ENCODE data around the gene AP2A1. TPM values are rescaled to one million over a fixed set of nuclear protein-coding genes. Genes with fewer than 3 reads are reported as not detected.
A peak's percentile ranks its signal among the peaks of the same experiment; 100 is the strongest.

AP2A1 gene
- total and polyA plus RNA-seq, 3 experiments from 2014 or later, result 10.1 to 87.7 (median 82.5) TPM

DNA sequence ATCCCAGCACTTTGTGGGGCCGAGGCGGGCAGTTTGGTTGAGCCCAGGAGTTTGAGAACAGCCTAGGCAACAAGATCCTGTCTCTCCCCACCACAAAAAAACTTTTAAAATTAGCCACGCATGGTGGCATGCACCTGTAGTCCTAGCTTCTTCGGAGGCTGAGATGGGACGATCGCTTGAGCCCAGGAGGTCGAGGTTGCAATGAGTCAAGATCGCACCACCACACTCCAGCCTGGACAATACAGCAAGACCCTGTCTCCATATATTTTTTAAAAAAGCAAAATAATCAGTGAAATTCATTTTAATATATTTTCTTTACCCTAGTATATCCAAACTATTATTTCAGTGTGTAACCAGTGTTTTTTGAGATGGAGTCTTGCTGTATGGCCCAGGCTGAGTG lies 8.2 kb downstream of the AP2A1 start:
- H3K36me3 ChIP-seq (ENCODE audit: insufficient read depth, low read length), result no peaks in the 10 kb centered on the region
- H3K27me3 Mint-ChIP-seq, result no peaks in the 10 kb centered on the region
- no peaks in the 10 kb centered on the region for H3K4me1 ChIP-seq (ENCODE audit: insufficient read depth, low read length)
- H3K36me3 Mint-ChIP-seq, result peaks cover 0 to 34% (median 0%) of the 10 kb centered on the region in 3 donors
- CTCF ChIA-PET, result no interaction called here
- no peaks in the 10 kb centered on the region for H3K9me3 Mint-ChIP-seq
- no peak overlapping the region for H3K27ac Mint-ChIP-seq
- H3K9me3 ChIP-seq (ENCODE audit: low read length), result no peaks in the 10 kb centered on the region
- H3K27ac ChIP-seq (ENCODE audit: low read depth, low read length), result no peak overlapping the region
- H3K4me3 ChIP-seq (ENCODE audit: low read length), result no peak overlapping the region
- no peaks in the 10 kb centered on the region for H3K27me3 ChIP-seq (ENCODE audit: insufficient read depth, low read length, poor library complexity, severe bottlenecking)
- no peak overlapping the region for H3K4me3 Mint-ChIP-seq
- no peak for DNase-seq
- POLR2A ChIA-PET, result no interaction called here
- H3K4me1 Mint-ChIP-seq, result peaks cover 29 to 38% (median 37%) of the 10 kb centered on the region in 3 donors

GRCh38 chr19:49775742-49776370 lies 9.1 kb downstream of the AP2A1 start:
- Histone ChIP-seq H3K4me1 (ENCODE audit: insufficient read depth, low read length) (no peaks in the 10 kb centered on the region), H3K4me3 (ENCODE audit: low read length) (no peak overlapping the region), H3K36me3 (ENCODE audit: insufficient read depth, low read length) (no peaks in the 10 kb centered on the region), H3K27ac (ENCODE audit: low read depth, low read length) (peak overlapping the region; percentile 38), H3K9me3 (ENCODE audit: low read length) (no peaks in the 10 kb centered on the region), H3K27me3 (ENCODE audit: insufficient read depth, low read length, poor library complexity, severe bottlenecking) (no peaks in the 10 kb centered on the region)
- H3K27me3 Mint-ChIP-seq, result no peaks in the 10 kb centered on the region
- ChIA-PET POLR2A (no interaction called here), CTCF (no interaction called here)
- no peaks in the 10 kb centered on the region for H3K9me3 Mint-ChIP-seq
- H3K4me3 Mint-ChIP-seq, result no peak overlapping the region
- H3K36me3 Mint-ChIP-seq, result peaks cover 0 to 37% (median 2%) of the 10 kb centered on the region in 3 donors
- no peak for DNase-seq
- H3K27ac Mint-ChIP-seq, result peak overlapping the region in 6 of 8 donors; percentile 28 to 90 (median 52)
- peaks cover 29 to 39% (median 34%) of the 10 kb centered on the region in 3 donors for H3K4me1 Mint-ChIP-seq

GRCh38 chr19:49776371-49776764 lies 9.6 kb downstream of the AP2A1 start:
- CTCF ChIA-PET, result no interaction called here
- POLR2A ChIA-PET, result no interaction called here

DNA sequence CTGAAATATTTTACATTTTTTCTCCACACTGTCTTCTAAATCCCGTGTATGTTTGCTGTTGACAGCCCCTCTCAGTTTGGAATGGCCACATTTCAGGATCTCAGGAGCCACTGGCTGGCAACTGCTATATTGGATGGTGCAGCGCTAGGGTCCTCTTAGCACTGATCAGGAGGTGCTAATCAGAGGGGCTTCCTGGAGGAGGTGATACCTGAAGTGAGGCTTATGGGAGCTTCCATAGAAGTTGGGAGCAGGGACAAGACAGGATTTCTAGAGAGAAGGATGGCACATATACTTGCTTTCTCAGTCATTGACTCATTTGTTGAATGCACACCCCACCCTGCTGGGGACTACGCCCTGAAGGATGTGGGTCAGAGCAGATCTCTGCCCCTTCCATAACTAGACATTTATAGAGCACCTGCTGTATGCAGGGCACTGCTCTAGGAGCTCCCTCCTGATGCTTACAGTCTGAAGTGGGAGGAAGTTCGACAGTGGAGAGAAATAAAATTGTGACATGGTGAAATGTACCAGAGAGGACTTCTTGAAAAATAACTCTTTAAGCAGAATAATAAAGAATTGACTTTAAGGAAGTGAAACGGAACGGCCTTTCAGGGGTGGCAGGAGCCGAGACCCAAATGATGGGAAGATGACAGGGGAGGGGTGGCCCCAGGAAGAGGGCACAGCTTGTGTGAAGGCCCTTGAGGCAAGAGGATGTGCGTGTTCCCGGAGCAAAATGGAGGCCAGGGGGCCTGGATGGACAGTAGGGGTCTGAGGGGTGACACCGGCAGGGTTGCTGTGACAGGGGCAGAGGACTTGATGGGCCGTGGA lies 13.1 kb downstream of the AP2A1 start:
- no peak for DNase-seq
- Mint-ChIP-seq H3K4me1 (peaks cover 19 to 29% (median 26%) of the 10 kb centered on the region in 3 donors), H3K27ac (peak overlapping the region in 6 of 8 donors; percentile 53 to 93 (median 70)), H3K27me3 (no peaks in the 10 kb centered on the region), H3K9me3 (no peaks in the 10 kb centered on the region), H3K36me3 (peaks cover 0 to 51% (median 9%) of the 10 kb centered on the region in 3 donors), H3K4me3 (no peak overlapping the region)
- Histone ChIP-seq H3K4me1 (ENCODE audit: insufficient read depth, low read length) (no peaks in the 10 kb centered on the region), H3K27me3 (ENCODE audit: insufficient read depth, low read length, poor library complexity, severe bottlenecking) (no peaks in the 10 kb centered on the region), H3K9me3 (ENCODE audit: low read length) (no peaks in the 10 kb centered on the region), H3K4me3 (ENCODE audit: low read length) (no peak overlapping the region), H3K36me3 (ENCODE audit: insufficient read depth, low read length) (peaks cover 18% of the 10 kb centered on the region), H3K27ac (ENCODE audit: low read depth, low read length) (no peak overlapping the region)
- ChIA-PET CTCF (no interaction called here), POLR2A (no interaction called here)

More at GRCh38 chr19:49776371-49776764, 9.6 kb downstream of the AP2A1 start:
- Histone ChIP-seq H3K27ac (ENCODE audit: low read depth, low read length) (peak overlapping the region; percentile 38), H3K27me3 (ENCODE audit: insufficient read depth, low read length, poor library complexity, severe bottlenecking) (no peaks in the 10 kb centered on the region), H3K4me1 (ENCODE audit: insufficient read depth, low read length) (no peaks in the 10 kb centered on the region), H3K9me3 (ENCODE audit: low read length) (no peaks in the 10 kb centered on the region), H3K36me3 (ENCODE audit: insufficient read depth, low read length) (no peaks in the 10 kb centered on the region), H3K4me3 (ENCODE audit: low read length) (no peak overlapping the region)
- Mint-ChIP-seq H3K27ac (peak overlapping the region in 4 of 8 donors; percentile 28 to 90 (median 60)), H3K27me3 (no peaks in the 10 kb centered on the region), H3K36me3 (peaks cover 0 to 42% (median 2%) of the 10 kb centered on the region in 3 donors), H3K9me3 (no peaks in the 10 kb centered on the region), H3K4me1 (peaks cover 29 to 43% (median 38%) of the 10 kb centered on the region in 3 donors), H3K4me3 (peak overlapping the region in 1 of 7 donors; percentile 32)
- no peak for DNase-seq

GRCh38 chr19:49780861-49781260 lies 14.1 kb downstream of the AP2A1 start:
- Histone ChIP-seq H3K9me3 (ENCODE audit: low read length) (no peaks in the 10 kb centered on the region), H3K27ac (ENCODE audit: low read depth, low read length) (no peak overlapping the region)
- no peak overlapping the region for H3K4me3 Mint-ChIP-seq

DNA sequence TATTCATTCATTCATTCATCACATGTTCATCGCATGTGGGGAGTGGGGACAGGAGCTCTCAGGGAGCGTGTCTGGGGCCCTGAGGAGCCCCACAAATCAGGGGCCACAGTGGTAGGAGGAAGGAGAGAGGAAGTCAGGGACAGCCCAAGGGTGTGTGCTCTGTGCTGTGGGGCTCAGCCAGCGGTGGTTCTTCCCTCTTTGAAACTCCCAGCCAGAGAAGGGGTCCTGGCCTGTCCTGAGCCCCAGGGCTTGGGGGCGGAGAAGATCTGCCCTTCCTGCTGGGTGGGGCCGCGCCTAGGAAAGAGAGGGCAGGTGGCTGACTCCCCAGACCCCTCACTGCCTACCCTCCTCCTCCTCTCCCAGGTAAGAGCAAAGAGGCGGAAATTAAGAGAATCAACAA lies 14.6 kb downstream of the AP2A1 start:
- Histone ChIP-seq H3K27ac (ENCODE audit: low read depth, low read length) (no peak overlapping the region), H3K36me3 (ENCODE audit: insufficient read depth, low read length) (peaks cover 19% of the 10 kb centered on the region), H3K9me3 (ENCODE audit: low read length) (no peaks in the 10 kb centered on the region), H3K4me1 (ENCODE audit: insufficient read depth, low read length) (no peaks in the 10 kb centered on the region), H3K27me3 (ENCODE audit: insufficient read depth, low read length, poor library complexity, severe bottlenecking) (no peaks in the 10 kb centered on the region), H3K4me3 (ENCODE audit: low read length) (no peak overlapping the region)
- ChIA-PET CTCF (no interaction called here), POLR2A (interaction anchor here (1.0 kb wide), 1 partner anchor 15 kb away, joined by 3 read pairs; the partner anchor contains the start of gene AP2A1)
- Mint-ChIP-seq H3K27me3 (no peaks in the 10 kb centered on the region), H3K36me3 (peaks cover 4 to 57% (median 13%) of the 10 kb centered on the region in 3 donors), H3K27ac (peak overlapping the region in 4 of 8 donors; percentile 62 to 89 (median 70)), H3K4me1 (peaks cover 16 to 21% (median 19%) of the 10 kb centered on the region in 3 donors), H3K4me3 (no peak overlapping the region), H3K9me3 (no peaks in the 10 kb centered on the region)
- no peak for DNase-seq

More at GRCh38 chr19:49780861-49781260, 14.1 kb downstream of the AP2A1 start:
- H3K9me3 Mint-ChIP-seq, result no peaks in the 10 kb centered on the region
- no peaks in the 10 kb centered on the region for H3K4me1 ChIP-seq (ENCODE audit: insufficient read depth, low read length)
- ChIA-PET CTCF (interaction anchor here (0.6 kb wide), 1 partner anchor 872 kb away, joined by 3 read pairs; no protein-coding TSS in a partner anchor), POLR2A (interaction anchor here (1.0 kb wide), 1 partner anchor 14 kb away, joined by 3 read pairs; the partner anchor contains the start of gene AP2A1)
- H3K36me3 ChIP-seq (ENCODE audit: insufficient read depth, low read length), result peaks cover 19% of the 10 kb centered on the region
- DNase-seq, result no peak
- H3K27me3 ChIP-seq (ENCODE audit: insufficient read depth, low read length, poor library complexity, severe bottlenecking), result no peaks in the 10 kb centered on the region
- H3K4me3 ChIP-seq (ENCODE audit: low read length), result no peak overlapping the region
- H3K27me3 Mint-ChIP-seq, result no peaks in the 10 kb centered on the region
- H3K36me3 Mint-ChIP-seq, result peaks cover 4 to 56% (median 13%) of the 10 kb centered on the region in 3 donors
- peaks cover 20 to 25% (median 22%) of the 10 kb centered on the region in 3 donors for H3K4me1 Mint-ChIP-seq
- H3K27ac Mint-ChIP-seq, result peak overlapping the region in 4 of 8 donors; percentile 62 to 86 (median 70)

DNA sequence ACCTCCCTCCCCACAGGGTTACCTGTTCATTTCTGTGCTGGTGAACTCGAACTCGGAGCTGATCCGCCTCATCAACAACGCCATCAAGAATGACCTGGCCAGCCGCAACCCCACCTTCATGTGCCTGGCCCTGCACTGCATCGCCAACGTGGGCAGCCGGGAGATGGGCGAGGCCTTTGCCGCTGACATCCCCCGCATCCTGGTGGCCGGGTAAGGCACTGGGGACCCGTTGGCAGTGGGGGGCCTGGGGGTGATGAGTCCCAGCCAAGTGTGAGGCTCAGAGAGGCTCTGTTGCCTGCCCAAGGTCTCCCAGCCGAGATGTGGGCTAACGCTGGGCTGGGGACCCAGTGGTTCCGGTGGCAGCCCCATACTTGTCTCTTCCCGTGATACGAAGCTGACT lies 15.7 kb downstream of the AP2A1 start:
- DNase-seq, result no peak

GRCh38 chr19:49786376-49786820 lies 19.6 kb downstream of the AP2A1 start:
- no peaks in the 10 kb centered on the region for H3K9me3 Mint-ChIP-seq
- H3K27me3 Mint-ChIP-seq, result no peaks in the 10 kb centered on the region
- peak overlapping the region in 3 of 8 donors; percentile 17 to 73 (median 23) for H3K27ac Mint-ChIP-seq
- Histone ChIP-seq H3K27ac (ENCODE audit: low read depth, low read length) (no peak overlapping the region), H3K36me3 (ENCODE audit: insufficient read depth, low read length) (peaks cover 20% of the 10 kb centered on the region), H3K27me3 (ENCODE audit: insufficient read depth, low read length, poor library complexity, severe bottlenecking) (no peaks in the 10 kb centered on the region), H3K9me3 (ENCODE audit: low read length) (no peaks in the 10 kb centered on the region), H3K4me1 (ENCODE audit: insufficient read depth, low read length) (no peaks in the 10 kb centered on the region), H3K4me3 (ENCODE audit: low read length) (no peak overlapping the region)
- POLR2A ChIA-PET, result no interaction called here
- H3K4me3 Mint-ChIP-seq, result no peak overlapping the region
- peaks cover 7 to 78% (median 11%) of the 10 kb centered on the region in 3 donors for H3K36me3 Mint-ChIP-seq
- CTCF ChIA-PET, result no interaction called here
- H3K4me1 Mint-ChIP-seq, result peaks cover 0 to 11% (median 0%) of the 10 kb centered on the region in 3 donors
- DNase-seq, result no peak

More for the DNA sequence above, 15.7 kb downstream of the AP2A1 start:
- H3K27me3 Mint-ChIP-seq, result no peaks in the 10 kb centered on the region
- peak overlapping the region in 1 of 8 donors; percentile 27 for H3K27ac Mint-ChIP-seq
- POLR2A ChIA-PET, result no interaction called here
- peaks cover 4 to 60% (median 13%) of the 10 kb centered on the region in 3 donors for H3K36me3 Mint-ChIP-seq
- H3K4me3 Mint-ChIP-seq, result no peak overlapping the region
- Histone ChIP-seq H3K27ac (ENCODE audit: low read depth, low read length) (no peak overlapping the region), H3K9me3 (ENCODE audit: low read length) (no peaks in the 10 kb centered on the region), H3K36me3 (ENCODE audit: insufficient read depth, low read length) (peaks cover 19% of the 10 kb centered on the region), H3K27me3 (ENCODE audit: insufficient read depth, low read length, poor library complexity, severe bottlenecking) (no peaks in the 10 kb centered on the region), H3K4me1 (ENCODE audit: insufficient read depth, low read length) (no peaks in the 10 kb centered on the region), H3K4me3 (ENCODE audit: low read length) (no peak overlapping the region)
- peaks cover 14 to 18% (median 16%) of the 10 kb centered on the region in 3 donors for H3K4me1 Mint-ChIP-seq
- no peaks in the 10 kb centered on the region for H3K9me3 Mint-ChIP-seq
- CTCF ChIA-PET, result no interaction called here
